H7 (cell line): Measurements from ENCODE around the gene MORC3. TPM values are rescaled to one million over a fixed set of nuclear protein-coding genes. Genes with fewer than 3 reads are reported as not detected.
"Not testable (repeated sequence)": the region's sequence is repeated elsewhere in the genome, so short reads cannot be mapped to it uniquely, and the experiment has no call there.

Source experiments
- DNase-seq: peaks from one replicate; pipeline ENCODE4 v3.0.0; 2012
- H3K27me3 ChIP-seq: 2 replicates; pipeline ENCODE4 v1.6.0; 2011; ENCODE audit warnings: mild to moderate bottlenecking, low read length; ENCODE audit not compliant: control insufficient read depth, insufficient read depth
- H3K36me3 ChIP-seq: replicated peaks from 2 replicates; pipeline ENCODE4 v1.5.1; 2011; ENCODE audit warnings: low read length; ENCODE audit not compliant: control insufficient read depth, insufficient read depth
- H3K4me3 ChIP-seq: 2 replicates; pipeline ENCODE4 v1.5.1; 2011; ENCODE audit warnings: low read depth, mild to moderate bottlenecking, control low read depth, low read length, moderate library complexity; ENCODE audit not compliant: insufficient read depth
- total RNA-seq: library from RNA; depleted of rRNA; stranded (reverse); fragments of >200 nt; shearing (Covaris generic); gene quantifications from 2 replicates; pipeline ENCODE4 v1.2.3, GENCODE V29; 2014

MORC3 gene
- total RNA-seq, 1 experiment from 2014 or later: 15.3 TPM

GRCh38 chr21:36349315-36349714 is 29.3 kb downstream of the MORC3 start:
- Histone ChIP-seq H3K4me3 (no peak overlapping the region), H3K27me3 (no peaks in the 10 kb centered on the region), H3K36me3 (peaks cover 15% of the 10 kb centered on the region)
- no peak for DNase-seq

- Histone ChIP-seq H3K4me3 (no peak overlapping the region), H3K36me3 (peaks cover 13% of the 10 kb centered on the region), H3K27me3 (no peaks in the 10 kb centered on the region)
- no peak for DNase-seq
Observed at GRCh38 chr21:36350282-36350910, 30.4 kb downstream of the MORC3 start.

DNA sequence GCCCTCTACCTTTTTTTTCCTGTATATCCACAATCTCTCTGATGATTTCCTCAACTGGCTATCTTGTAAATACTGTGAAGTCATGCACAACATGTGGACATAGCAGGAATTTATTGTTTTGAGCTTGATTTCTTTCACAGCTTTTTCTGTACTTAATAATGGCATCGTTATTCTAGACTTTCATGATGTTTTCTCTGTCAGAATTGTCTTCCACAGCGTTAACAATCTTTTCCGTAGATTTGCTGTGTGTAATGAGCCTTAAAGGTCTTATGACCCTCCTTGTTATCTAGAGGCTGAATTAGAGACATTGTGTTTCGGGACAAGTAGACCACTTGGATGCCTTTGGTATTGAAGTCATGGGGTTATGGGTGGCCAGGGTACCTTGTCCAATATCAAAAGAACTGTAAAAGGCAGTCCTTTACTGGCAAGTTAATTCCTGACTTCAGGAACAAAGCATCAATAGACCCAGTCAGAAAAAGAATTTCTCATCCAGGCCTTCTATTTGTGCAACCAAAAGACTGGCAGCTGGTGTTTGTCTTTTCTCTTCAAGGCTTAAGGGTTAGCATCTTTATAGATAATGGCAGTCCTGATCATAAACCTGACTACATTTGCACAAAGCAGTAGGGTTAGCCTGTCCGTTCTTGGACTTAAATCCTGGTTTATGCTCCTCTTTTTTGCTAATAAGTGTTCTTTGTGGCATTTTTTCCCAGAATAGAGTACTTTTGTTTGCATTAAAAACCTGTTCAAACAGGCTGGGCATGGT is 35.1 kb downstream of the MORC3 start:
- no peak for DNase-seq
- no peaks in the 10 kb centered on the region for H3K27me3 ChIP-seq
- H3K4me3 ChIP-seq: no peak overlapping the region
- H3K36me3 ChIP-seq: peaks cover 10% of the 10 kb centered on the region

DNA sequence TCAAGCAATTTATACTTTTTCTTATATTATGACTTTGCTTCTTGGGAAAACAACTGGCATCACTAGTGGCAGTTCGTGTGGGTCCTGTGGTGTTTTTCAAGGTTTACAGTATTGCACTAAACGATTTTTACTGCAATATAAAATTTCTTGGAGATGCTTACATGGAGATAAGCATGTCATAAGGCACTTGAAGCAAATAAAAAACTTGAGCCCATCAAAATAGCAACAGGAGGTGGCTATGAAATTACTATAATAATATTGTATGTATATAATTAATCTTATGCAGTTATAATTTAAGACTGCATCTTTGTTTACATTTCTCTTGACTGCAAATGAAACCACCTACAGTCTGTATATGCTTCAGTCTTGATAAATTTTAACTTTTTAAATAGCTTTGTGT is 35.9 kb downstream of the MORC3 start:
- DNase-seq: no peak
- Histone ChIP-seq H3K27me3 (no peaks in the 10 kb centered on the region), H3K4me3 (no peak overlapping the region), H3K36me3 (peaks cover 14% of the 10 kb centered on the region)

GRCh38 chr21:36359185-36359584 is 39.2 kb downstream of the MORC3 start:
- H3K36me3 ChIP-seq: peaks cover 18% of the 10 kb centered on the region

GRCh38 chr21:36369064-36369685 is 49.2 kb downstream of the MORC3 start:
- H3K27me3 ChIP-seq: no peaks in the 10 kb centered on the region
- H3K36me3 ChIP-seq: peaks cover 26% of the 10 kb centered on the region
- no peak for DNase-seq
- H3K4me3 ChIP-seq: no peak overlapping the region

More at GRCh38 chr21:36359185-36359584, 39.2 kb downstream of the MORC3 start:
- no peaks in the 10 kb centered on the region for H3K27me3 ChIP-seq
- DNase-seq: no peak
- H3K4me3 ChIP-seq: no peak overlapping the region

GRCh38 chr21:36375994-36376393 is 56.0 kb downstream of the MORC3 start:
- DNase-seq: no peak
- H3K27me3 ChIP-seq: no peaks in the 10 kb centered on the region
- peaks cover 10% of the 10 kb centered on the region for H3K36me3 ChIP-seq
- no peak overlapping the region for H3K4me3 ChIP-seq

DNA sequence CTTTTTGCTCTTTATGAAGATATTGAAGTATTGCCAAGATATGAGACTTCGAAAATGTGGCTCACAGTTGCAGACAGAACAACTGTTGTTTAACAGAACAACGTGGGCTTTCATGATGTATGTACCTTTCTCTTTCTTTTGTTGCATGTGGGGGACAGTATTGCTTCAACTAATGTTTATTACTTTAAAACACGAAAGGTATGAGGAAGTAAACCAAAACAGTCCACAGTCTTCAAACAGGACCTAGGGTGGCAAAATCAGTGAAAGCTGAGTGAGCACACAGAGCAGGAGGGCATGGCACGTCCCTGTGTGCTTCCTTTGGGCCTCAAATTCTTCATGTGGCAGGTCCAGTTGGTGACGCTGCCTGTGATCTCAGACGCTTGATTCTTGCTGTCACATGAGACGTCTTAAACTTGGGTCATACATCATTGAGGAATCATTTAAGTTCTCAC is 57.4 kb downstream of the MORC3 start:
- Histone ChIP-seq H3K4me3 (no peak overlapping the region), H3K27me3 (no peaks in the 10 kb centered on the region), H3K36me3 (peaks cover 7% of the 10 kb centered on the region)
- no peak for DNase-seq

DNA sequence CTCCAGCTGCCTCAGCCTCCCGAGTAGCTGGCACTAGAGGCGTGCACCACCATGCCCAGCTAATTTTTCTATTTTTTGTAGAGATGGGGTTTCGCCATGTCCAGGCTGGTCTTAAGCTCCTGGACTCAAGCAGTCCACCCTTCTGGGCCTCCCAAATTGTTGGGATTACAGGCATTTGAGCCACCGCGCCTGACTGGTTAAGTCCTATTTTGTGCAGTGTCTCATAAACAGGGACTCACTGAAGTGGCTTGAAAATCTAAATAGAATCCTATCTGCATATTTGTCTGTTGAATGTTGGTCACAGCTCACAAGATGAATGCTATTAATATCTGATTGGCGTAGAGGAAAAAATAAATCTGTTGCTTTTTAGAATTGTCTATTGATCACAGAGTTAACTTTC is 59.3 kb downstream of the MORC3 start:
- Histone ChIP-seq H3K36me3 (peaks cover 6% of the 10 kb centered on the region), H3K4me3 (no peak overlapping the region), H3K27me3 (no peaks in the 10 kb centered on the region)
- no peak for DNase-seq

DNA sequence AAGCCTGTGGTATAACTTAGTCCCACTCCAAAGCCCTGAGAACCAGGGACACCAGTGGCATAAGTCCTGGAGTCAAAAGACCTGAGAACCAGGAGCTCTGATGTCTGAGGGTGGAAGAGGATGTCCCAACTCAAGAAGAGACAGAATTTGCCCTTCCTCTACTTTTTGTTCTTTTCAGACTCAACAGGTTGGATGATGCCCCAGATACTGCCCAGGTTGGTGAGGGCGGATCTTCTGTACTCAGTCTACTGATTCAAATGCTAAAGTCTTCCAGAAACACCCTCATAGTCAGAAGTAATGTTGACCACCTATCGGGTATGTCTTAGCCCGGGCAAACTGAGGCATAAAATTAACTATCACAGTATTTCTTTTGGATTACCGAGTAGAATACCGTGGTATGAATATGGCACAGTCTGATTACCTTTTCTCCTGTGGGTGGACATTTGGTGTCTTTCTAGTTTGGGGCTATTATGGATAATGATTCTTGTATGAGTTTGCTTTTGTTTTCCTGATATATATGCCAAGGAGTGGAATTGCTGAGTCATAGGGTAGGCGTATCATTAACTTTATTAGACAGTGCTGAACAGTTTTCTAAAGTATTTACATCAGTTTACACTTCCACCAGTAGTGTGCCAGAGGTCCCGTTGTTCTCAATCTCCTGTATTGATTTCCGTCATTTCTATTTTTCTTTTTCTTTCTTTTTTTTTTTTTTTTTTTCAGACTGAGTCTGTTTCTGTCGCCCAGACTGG is 62.0 kb downstream of the MORC3 start:
- Histone ChIP-seq H3K4me3 (no peak overlapping the region), H3K27me3 (no peaks in the 10 kb centered on the region; the same call in 1 of the 2 replicates), H3K36me3 (peaks cover 4% of the 10 kb centered on the region; the same call in 1 of the 2 replicates)
- DNase-seq: no peak

GRCh38 chr21:36382722-36383121 is 62.7 kb downstream of the MORC3 start:
- not testable (repeated sequence) for DNase-seq, H3K4me3 ChIP-seq, H3K27me3 ChIP-seq, H3K36me3 ChIP-seq

GRCh38 chr21:36384885-36385232 is 64.9 kb downstream of the MORC3 start:
- Histone ChIP-seq H3K4me3 (no peak overlapping the region), H3K27me3 (no peaks in the 10 kb centered on the region; the same call in 1 of the 2 replicates), H3K36me3 (no peaks in the 10 kb centered on the region)
- DNase-seq: no peak

DNA sequence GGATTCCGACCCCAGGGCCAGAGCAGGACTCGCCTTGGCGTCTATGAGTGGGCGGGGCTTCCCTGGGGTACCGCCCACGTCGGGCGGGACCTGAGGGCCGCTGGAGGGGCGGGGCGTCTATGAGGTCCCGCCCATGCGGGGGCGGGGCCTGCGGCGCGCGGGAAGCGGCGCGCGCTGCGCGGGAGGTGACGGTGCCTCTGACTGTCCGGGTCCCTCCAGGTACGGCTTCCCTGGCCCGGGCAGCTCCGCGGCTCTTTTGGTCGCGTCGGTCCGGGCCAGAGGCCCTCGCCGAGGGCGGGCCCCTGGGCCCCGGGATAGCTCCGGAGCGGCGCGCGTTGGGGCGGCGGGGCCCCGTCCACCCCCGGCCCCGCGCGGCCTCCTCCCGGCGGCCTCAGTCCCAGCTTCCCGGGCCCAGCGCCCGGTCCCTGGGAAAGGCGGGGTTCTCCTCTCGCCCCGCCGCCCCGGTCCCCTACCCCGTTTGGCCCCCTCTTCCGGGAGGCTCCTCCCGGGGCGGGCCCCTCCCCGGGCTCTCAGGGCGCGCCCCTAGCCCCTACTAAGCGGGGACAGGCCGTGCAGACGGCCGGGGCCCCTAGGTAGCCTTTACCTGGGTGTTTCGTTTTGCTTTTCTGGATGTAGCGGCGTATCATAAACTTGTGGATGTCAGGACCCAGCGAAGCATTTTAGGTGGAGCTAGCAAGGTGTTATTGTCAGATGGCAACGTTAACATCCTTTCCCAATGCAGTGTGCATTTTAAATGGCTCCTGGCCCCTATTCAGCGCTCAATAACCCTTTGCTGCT is 65.4 kb downstream of the MORC3 start, which contains the start of gene CHAF1B:
TSS of gene CHAF1B (plus strand) at position 160 of the 798 bp plus-strand sequence. CDS start 745 bp downstream, outside the sequence.
- H3K36me3 ChIP-seq: 0 out of 2 replicates have a peak, but pooled peaks cover 1% of the 10 kb centered on the region
- peak within 1 kb of the TSS; percentile 48 for H3K4me3 ChIP-seq
- H3K27me3 ChIP-seq: no peaks in the 10 kb centered on the region; the same call in 1 of the 2 replicates
- peak; percentile 97 for DNase-seq
